SK-N-SH treated with all-trans-retinoic acid at 6 μM for 48 hours (cell line): ENCODE measurements around the gene RTN4R.

Experiments
- ATAC-seq: fragments of 200-7000 bp; cut with Tn5 transposase; 3 replicates; pipeline ENCODE4 v1.9.1; 2020; ENCODE audit warnings: mild to moderate bottlenecking, moderate library complexity
- BACH2 ChIP-seq: fragments of 250-450 bp; sonication (Bioruptor Pico); IDR thresholded peaks from 2 replicates; pipeline ENCODE4 v1.9.0; 2021; ENCODE audit warnings: mild to moderate bottlenecking, borderline replicate concordance
- CREB5 ChIP-seq: fragments of 250-450 bp; sonication (Bioruptor Pico); IDR thresholded peaks from 2 replicates; pipeline ENCODE4 v1.5.1; 2020; ENCODE audit warnings: low read depth, mild to moderate bottlenecking, moderate library complexity
- CSDC2 ChIP-seq: fragments of 250-450 bp; sonication (Bioruptor Pico); IDR thresholded peaks from 2 replicates; pipeline ENCODE4 v1.5.0; 2020; ENCODE audit warnings: mild to moderate bottlenecking, moderate library complexity
- CSRNP3 ChIP-seq: fragments of 250-450 bp; sonication (Bioruptor Pico); IDR thresholded peaks from 2 replicates; pipeline ENCODE4 v1.5.1; 2021; ENCODE audit warnings: mild to moderate bottlenecking, moderate library complexity
- ESRRG ChIP-seq: fragments of 250-450 bp; sonication (Bioruptor Pico); IDR thresholded peaks from 2 replicates; pipeline ENCODE4 v1.6.1; 2021; ENCODE audit warnings: mild to moderate bottlenecking
- GLIS3 ChIP-seq: fragments of 250-450 bp; sonication (Bioruptor Pico); IDR thresholded peaks from 2 replicates; pipeline ENCODE4 v1.5.0; 2020; ENCODE audit warnings: mild to moderate bottlenecking, moderate library complexity
- ISL1 ChIP-seq: fragments of 250-450 bp; sonication (Bioruptor Pico); IDR thresholded peaks from 2 replicates; pipeline ENCODE4 v2.1.2; 2022; ENCODE audit warnings: mild to moderate bottlenecking, moderate library complexity
- PATZ1 ChIP-seq: fragments of 250-450 bp; sonication (Bioruptor Pico); IDR thresholded peaks from 2 replicates; pipeline ENCODE4 v1.8.0; 2020; ENCODE audit warnings: mild to moderate bottlenecking, moderate library complexity, borderline replicate concordance
- POU6F1 ChIP-seq: fragments of 250-450 bp; sonication (Bioruptor Pico); IDR thresholded peaks from 2 replicates; pipeline ENCODE4 v1.8.0; 2021; ENCODE audit warnings: low read depth, mild to moderate bottlenecking, moderate library complexity, borderline replicate concordance
- PPARA ChIP-seq: fragments of 250-450 bp; sonication (Bioruptor Pico); IDR thresholded peaks from 2 replicates; pipeline ENCODE4 v1.5.0; 2020; ENCODE audit warnings: mild to moderate bottlenecking, borderline replicate concordance
- RARB ChIP-seq: fragments of 250-450 bp; sonication (Bioruptor Pico); IDR thresholded peaks from 2 replicates; pipeline ENCODE4 v1.8.0; 2021; ENCODE audit warnings: mild to moderate bottlenecking, moderate library complexity
- SNAI2 ChIP-seq: fragments of 250-450 bp; sonication (Bioruptor Pico); IDR thresholded peaks from 2 replicates; pipeline ENCODE4 v1.5.0; 2020; ENCODE audit warnings: mild to moderate bottlenecking, moderate library complexity
- TCF4 ChIP-seq: fragments of 250-450 bp; sonication (Bioruptor Pico); IDR thresholded peaks from 2 replicates; pipeline ENCODE4 v1.8.0; 2021; ENCODE audit warnings: mild to moderate bottlenecking, moderate library complexity, borderline replicate concordance
- TOX ChIP-seq: fragments of 250-450 bp; sonication (Bioruptor Pico); IDR thresholded peaks from 2 replicates; pipeline ENCODE4 v1.8.0; 2021; ENCODE audit warnings: mild to moderate bottlenecking, moderate library complexity, borderline replicate concordance
- TSHZ2 ChIP-seq: fragments of 250-450 bp; sonication (Bioruptor Pico); IDR thresholded peaks from 2 replicates; pipeline ENCODE4 v1.5.0; 2020; ENCODE audit warnings: mild to moderate bottlenecking, moderate library complexity
- ZC3H10 ChIP-seq: fragments of 250-450 bp; sonication (Bioruptor Pico); IDR thresholded peaks from 2 replicates; pipeline ENCODE4 v1.5.1; 2021; ENCODE audit warnings: mild to moderate bottlenecking, moderate library complexity
- ZFP3 ChIP-seq: fragments of 250-450 bp; sonication (Bioruptor Pico); IDR thresholded peaks from 2 replicates; pipeline ENCODE4 v1.5.0; 2020; ENCODE audit warnings: mild to moderate bottlenecking, moderate library complexity
- ZFP30 ChIP-seq: fragments of 450-650 bp; formaldehyde crosslinking; IDR thresholded peaks from 2 replicates; pipeline ENCODE4 v1.5.0; 2022; ENCODE audit warnings: mild to moderate bottlenecking, moderate library complexity
- ZNF565 ChIP-seq: fragments of 450-650 bp; formaldehyde crosslinking; conservative IDR thresholded peaks from 2 replicates; pipeline ENCODE4 v1.5.0; 2020; ENCODE audit warnings: low read depth, mild to moderate bottlenecking, moderate library complexity
- ZNF70 ChIP-seq: fragments of 450-650 bp; formaldehyde crosslinking; IDR thresholded peaks from 2 replicates; pipeline ENCODE4 v1.5.0; 2020; ENCODE audit warnings: mild to moderate bottlenecking, moderate library complexity
- ZNF8 ChIP-seq: fragments of 450-650 bp; formaldehyde crosslinking; IDR thresholded peaks from 2 replicates; pipeline ENCODE4 v1.5.0; 2020; ENCODE audit warnings: mild to moderate bottlenecking, moderate library complexity

The RTN4R gene

GRCh38 chr22:20247608-20248171 lies 20.4 kb downstream of the RTN4R start (continued):
- TF ChIP-seq CSRNP3 (CRISPR knock-in tag): no peak
- TF ChIP-seq CSDC2 (CRISPR knock-in tag): no peak
- TF ChIP-seq RARB (CRISPR knock-in tag): no peak
- TF ChIP-seq GLIS3 (CRISPR knock-in tag): no peak
- no peak for TF ChIP-seq PPARA
- TF ChIP-seq ISL1: no peak
- no peak for TF ChIP-seq BACH2 (CRISPR knock-in tag)
- no peak for TF ChIP-seq ZNF565

- no peak for TF ChIP-seq BACH2 (CRISPR knock-in tag)
- TF ChIP-seq CREB5 (CRISPR knock-in tag): no peak
- TF ChIP-seq TCF4: no peak
- no peak for TF ChIP-seq RARB (CRISPR knock-in tag)
- TF ChIP-seq ESRRG (CRISPR knock-in tag): no peak
- TF ChIP-seq GLIS3 (CRISPR knock-in tag): no peak
- no peak for TF ChIP-seq TOX (CRISPR knock-in tag)
- no peak for TF ChIP-seq ZC3H10
- TF ChIP-seq ZNF70 (CRISPR knock-in tag): no peak
- TF ChIP-seq ZFP30: no peak
- no peak for TF ChIP-seq SNAI2 (CRISPR knock-in tag)
- ATAC-seq: no peak
Observed at GRCh38 chr22:20247010-20247505, 21.1 kb downstream of the RTN4R start.

GRCh38 chr22:20246368-20247009 lies 21.6 kb downstream of the RTN4R start:
- no peak for ATAC-seq

GRCh38 chr22:20245577-20246367 lies 22.3 kb downstream of the RTN4R start:
- ATAC-seq: no peak
- TF ChIP-seq CREB5 (CRISPR knock-in tag) (no peak), TOX (CRISPR knock-in tag) (no peak), CSDC2 (CRISPR knock-in tag) (no peak), POU6F1 (CRISPR knock-in tag) (no peak), SNAI2 (CRISPR knock-in tag) (no peak), BACH2 (CRISPR knock-in tag) (no peak), ISL1 (no peak), GLIS3 (CRISPR knock-in tag) (no peak), ZNF565 (no peak), PATZ1 (CRISPR knock-in tag) (no peak), ZFP3 (CRISPR knock-in tag) (no peak)

More at GRCh38 chr22:20246368-20247009, 21.6 kb downstream of the RTN4R start:
- TF ChIP-seq ZC3H10 (no peak), ZNF70 (CRISPR knock-in tag) (no peak), GLIS3 (CRISPR knock-in tag) (no peak), ZNF8 (CRISPR knock-in tag) (no peak), ZFP3 (CRISPR knock-in tag) (no peak), TSHZ2 (no peak)
- TF ChIP-seq, all 23 proteins: peak for 0
